ENCODE data around the gene ERC2.

- TF ChIP-seq CTCF (conservative IDR thresholded peaks at IDR 0.05; ENCODE audit: low read length) (no peak), EZH2phosphoT487 (IDR thresholded peaks at IDR 0.05; ENCODE audit: borderline replicate concordance) (no peak)
These were observed 654.8 kb downstream of the ERC2 start for GRCh38 chr3:55813268-55814097.
